GM23248 (cell line): ENCODE measurements around the gene MRTFB.

Experiments used
- EZH2 ChIP-seq: fragments of 200-600 bp; sonication (generic); IDR thresholded peaks from 2 replicates; pipeline ENCODE4 v1.6.1; 2018; ENCODE audit warnings: antibody characterized with exemption, mild to moderate bottlenecking; ENCODE audit not compliant: insufficient read depth, poor library complexity, severe bottlenecking
- EZH2phosphoT487 ChIP-seq: fragments of 200-600 bp; sonication (generic); IDR thresholded peaks from 2 replicates; pipeline ENCODE4 v1.6.1; 2018; ENCODE audit warnings: antibody characterized with exemption, moderate library complexity, mild to moderate bottlenecking, low read depth; ENCODE audit not compliant: insufficient read depth

- TF ChIP-seq EZH2phosphoT487 (no peak), EZH2 (no peak)
Observed at GRCh38 chr16:14086477-14086876, 15.4 kb downstream of the MRTFB start.
